Body of pancreas (tissue), 4 donors: ENCODE results near the gene SLC37A1.

Experiments used
- POLR2A ChIP-seq, 3 donors: fragments of 450-650 bp; IDR thresholded peaks; one replicate each; pipeline ENCODE4 v1.6.1; 2016; ENCODE audit warnings: antibody characterized with exemption in 3 of 3, mild to moderate bottlenecking in 2 of 3
- TF ChIP-seq, protein P1 (sequence below), 7 experiments: fragments of 450-650 bp in 4 of 7; fragments of 200-600 bp in 3 of 7; sonication (generic) in 3 of 7; IDR thresholded peaks; one replicate each; pipeline ENCODE4 v1.5.1; 2016 to 2019; ENCODE audit warnings: antibody characterized with exemption in 7 of 7

DNA sequence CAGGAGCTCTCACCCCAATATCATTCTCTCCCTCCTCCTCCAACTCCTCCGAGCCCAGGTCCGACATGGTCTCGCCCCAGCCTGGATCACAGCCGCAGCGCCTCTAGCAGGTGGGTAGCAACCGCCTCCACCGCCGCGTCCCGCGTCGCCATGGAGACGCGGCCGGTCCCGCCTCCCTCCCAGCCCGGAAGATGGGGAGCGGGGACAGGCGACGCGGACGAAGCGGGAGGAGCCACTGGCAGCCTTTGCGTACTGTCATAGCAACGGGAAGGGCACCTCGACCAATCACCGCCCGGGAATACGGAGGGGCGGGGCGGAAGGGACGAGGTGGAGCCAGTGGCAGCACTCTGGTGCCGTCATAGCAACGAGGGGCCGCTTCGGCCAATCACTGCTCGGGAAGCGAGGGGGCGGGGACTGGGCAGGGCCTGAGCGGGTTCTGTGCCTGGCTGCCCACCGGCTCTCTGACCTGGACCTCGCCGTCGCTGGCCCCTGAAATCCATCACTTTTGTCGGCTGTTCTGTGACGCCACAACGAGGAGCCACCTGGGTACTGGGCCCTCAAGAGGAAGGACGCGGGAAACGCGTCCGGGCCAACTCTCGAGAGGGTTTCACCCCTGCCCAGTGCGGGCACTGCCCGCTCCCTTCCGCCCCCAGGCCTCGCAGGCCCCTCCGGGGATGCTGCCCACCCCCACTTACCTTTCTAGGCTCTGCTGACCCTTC, 17.4 kb upstream of the SLC37A1 start, which contains the start of gene RSPH1:
- TF ChIP-seq POLR2A (IDR thresholded peaks at IDR 0.05): peak; percentile 58 to 86 (median 81)
- TF ChIP-seq, protein P1, sequence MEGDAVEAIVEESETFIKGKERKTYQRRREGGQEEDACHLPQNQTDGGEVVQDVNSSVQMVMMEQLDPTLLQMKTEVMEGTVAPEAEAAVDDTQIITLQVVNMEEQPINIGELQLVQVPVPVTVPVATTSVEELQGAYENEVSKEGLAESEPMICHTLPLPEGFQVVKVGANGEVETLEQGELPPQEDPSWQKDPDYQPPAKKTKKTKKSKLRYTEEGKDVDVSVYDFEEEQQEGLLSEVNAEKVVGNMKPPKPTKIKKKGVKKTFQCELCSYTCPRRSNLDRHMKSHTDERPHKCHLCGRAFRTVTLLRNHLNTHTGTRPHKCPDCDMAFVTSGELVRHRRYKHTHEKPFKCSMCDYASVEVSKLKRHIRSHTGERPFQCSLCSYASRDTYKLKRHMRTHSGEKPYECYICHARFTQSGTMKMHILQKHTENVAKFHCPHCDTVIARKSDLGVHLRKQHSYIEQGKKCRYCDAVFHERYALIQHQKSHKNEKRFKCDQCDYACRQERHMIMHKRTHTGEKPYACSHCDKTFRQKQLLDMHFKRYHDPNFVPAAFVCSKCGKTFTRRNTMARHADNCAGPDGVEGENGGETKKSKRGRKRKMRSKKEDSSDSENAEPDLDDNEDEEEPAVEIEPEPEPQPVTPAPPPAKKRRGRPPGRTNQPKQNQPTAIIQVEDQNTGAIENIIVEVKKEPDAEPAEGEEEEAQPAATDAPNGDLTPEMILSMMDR (IDR thresholded peaks at IDR 0.05): peak in 1 of 7 experiments; percentile 45
